Stimulated activated CD8-positive, alpha-beta memory T cell treated with anti-CD3 and anti-CD28 coated beads, Interleukin-12 subunit alpha, Interleukin-12 subunit beta, amount 100 ng/mL, for 24 hours (primary cell): ENCODE measurements around the gene GPRC5C.
"Not testable (repeated sequence)": the region's sequence is repeated elsewhere in the genome, so short reads cannot be mapped to it uniquely, and the experiment has no call there.

Experiments used
- DNase-seq: peaks from one replicate; pipeline ENCODE4 v3.0.0-alpha.2; 2020; ENCODE audit errors: extremely low read depth

Gene GPRC5C

GRCh38 chr17:74473294-74473693 lies 41.4 kb downstream of the GPRC5C start:
- DNase-seq, result no peak

GRCh38 chr17:74474043-74474792 lies 42.3 kb downstream of the GPRC5C start:
- no peak for DNase-seq

- DNase-seq, result no peak
Observed at GRCh38 chr17:74475189-74475588, 43.3 kb downstream of the GPRC5C start.

- no peak for DNase-seq
Observed at GRCh38 chr17:74477411-74477810, 45.5 kb downstream of the GPRC5C start.

GRCh38 chr17:74478420-74479100 lies 46.7 kb downstream of the GPRC5C start:
- no peak for DNase-seq

GRCh38 chr17:74480290-74480689 lies 48.4 kb downstream of the GPRC5C start:
- no peak for DNase-seq

- DNase-seq, result no peak
Observed at GRCh38 chr17:74481621-74482020, 49.7 kb downstream of the GPRC5C start.

- DNase-seq, result no peak
Observed at GRCh38 chr17:74484066-74484465, 52.2 kb downstream of the GPRC5C start.

GRCh38 chr17:74485022-74485743 lies 53.3 kb downstream of the GPRC5C start:
- DNase-seq, result no peak

GRCh38 chr17:74485841-74486240 lies 54.0 kb downstream of the GPRC5C start:
- no peak for DNase-seq

GRCh38 chr17:74488276-74488675 lies 56.4 kb downstream of the GPRC5C start:
- DNase-seq, result not testable (repeated sequence)

- DNase-seq, result no peak
Observed at GRCh38 chr17:74490716-74491115, 58.8 kb downstream of the GPRC5C start.

- DNase-seq, result no peak
Observed at GRCh38 chr17:74491626-74492025, 59.7 kb downstream of the GPRC5C start.

GRCh38 chr17:74493331-74493833 lies 61.5 kb downstream of the GPRC5C start:
- DNase-seq, result peak; percentile 17
